Measurements from ENCODE around the gene MVB12B. TPM values are rescaled to one million over a fixed set of nuclear protein-coding genes. Genes with fewer than 3 reads are reported as not detected.

MVB12B gene
- total and polyA plus RNA-seq, 2 donors (not counting 1 experiment from before 2014, with no cell fraction given) = 2.5 to 2.6 TPM

DNA sequence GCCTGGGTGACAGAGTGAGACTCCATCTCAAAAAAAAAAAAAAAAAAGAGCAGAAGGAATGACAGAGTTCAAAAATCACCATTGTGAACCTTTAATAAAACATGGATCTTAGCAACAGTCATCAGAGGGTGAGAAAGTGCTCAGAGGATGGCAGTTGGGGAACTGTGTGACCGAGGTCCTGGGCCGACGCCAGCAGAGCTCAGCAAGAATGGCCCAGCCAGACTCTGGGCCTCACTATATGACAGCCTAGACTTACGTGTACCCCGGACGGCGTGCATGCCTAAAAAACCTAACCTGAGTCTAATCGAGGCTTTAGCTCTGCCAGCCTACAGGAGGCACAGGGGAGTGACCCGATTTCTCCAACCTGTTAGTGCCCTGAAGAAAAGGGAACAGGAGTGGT, 64.3 kb downstream of the MVB12B start:
- Histone ChIP-seq H3K4me3 (replicated peaks in 1 of 4; ENCODE audit: control extremely low read depth in 1 of 4, insufficient read depth in 1 of 4, low read depth in 3 of 4, low read length in 4 of 4) (no peak overlapping the region), H3K9me3 (ENCODE audit: control insufficient read depth, insufficient read depth, low read depth, low read length) (no peaks in the 10 kb centered on the region), H3K4me1 (ENCODE audit: control insufficient read depth, extremely low read depth, insufficient read depth, low read length) (no peaks in the 10 kb centered on the region), H2AFZ (ENCODE audit: low read length) (no peak overlapping the region), H3K27ac (ENCODE audit: insufficient read depth, low read length) (no peak overlapping the region), H3K36me3 (ENCODE audit: control insufficient read depth, insufficient read depth, low read length) (no peaks in the 10 kb centered on the region), H4K20me1 (ENCODE audit: control insufficient read depth, extremely low read depth, insufficient read depth, low read length) (no peaks in the 10 kb centered on the region), H3K27me3 (ENCODE audit: control insufficient read depth, insufficient read depth, low read length) (no peaks in the 10 kb centered on the region), H3K9ac (ENCODE audit: insufficient read depth, low read length) (no peak overlapping the region), H3K4me2 (ENCODE audit: extremely low read depth, insufficient read depth, low read length) (no peak overlapping the region), H3K79me2 (ENCODE audit: control insufficient read depth, insufficient read depth, low read length) (no peaks in the 10 kb centered on the region)
- DNase-seq (ENCODE audit: low read depth in 2 of 2) = no peak
- TF ChIP-seq CTCF (conservative IDR thresholded peaks at IDR 0.05 in 1 of 2, IDR thresholded peaks at IDR 0.05 in 1 of 2; ENCODE audit: low read depth in 1 of 2, low read length in 2 of 2) (no peak), EZH2 (IDR thresholded peaks at IDR 0.05; ENCODE audit: low read length, missing control alignments) (no peak)

GRCh38 chr9:126391713-126392661, 65.4 kb downstream of the MVB12B start:
- H3K79me2 ChIP-seq (ENCODE audit: control insufficient read depth, insufficient read depth, low read length) = no peaks in the 10 kb centered on the region
- TF ChIP-seq CTCF (conservative IDR thresholded peaks at IDR 0.05 in 1 of 2, IDR thresholded peaks at IDR 0.05 in 1 of 2; ENCODE audit: low read depth in 1 of 2, low read length in 2 of 2) (no peak), EZH2 (IDR thresholded peaks at IDR 0.05; ENCODE audit: low read length, missing control alignments) (no peak)
- H3K4me1 ChIP-seq (ENCODE audit: control insufficient read depth, extremely low read depth, insufficient read depth, low read length) = no peaks in the 10 kb centered on the region
- no peaks in the 10 kb centered on the region for H3K36me3 ChIP-seq (ENCODE audit: control insufficient read depth, insufficient read depth, low read length)
- no peak overlapping the region for H3K27ac ChIP-seq (ENCODE audit: insufficient read depth, low read length)
- H4K20me1 ChIP-seq (ENCODE audit: control insufficient read depth, extremely low read depth, insufficient read depth, low read length) = no peaks in the 10 kb centered on the region
- DNase-seq (ENCODE audit: low read depth in 2 of 2) = no peak
- H3K27me3 ChIP-seq (ENCODE audit: control insufficient read depth, insufficient read depth, low read length) = no peaks in the 10 kb centered on the region
- H3K4me2 ChIP-seq (ENCODE audit: extremely low read depth, insufficient read depth, low read length) = no peak overlapping the region
- H3K9ac ChIP-seq (ENCODE audit: insufficient read depth, low read length) = no peak overlapping the region
- H2AFZ ChIP-seq (ENCODE audit: low read length) = no peak overlapping the region
- no peak overlapping the region for H3K4me3 ChIP-seq (replicated peaks in 1 of 4; ENCODE audit: control extremely low read depth in 1 of 4, insufficient read depth in 1 of 4, low read depth in 3 of 4, low read length in 4 of 4)
- no peaks in the 10 kb centered on the region for H3K9me3 ChIP-seq (ENCODE audit: control insufficient read depth, insufficient read depth, low read depth, low read length)

DNA sequence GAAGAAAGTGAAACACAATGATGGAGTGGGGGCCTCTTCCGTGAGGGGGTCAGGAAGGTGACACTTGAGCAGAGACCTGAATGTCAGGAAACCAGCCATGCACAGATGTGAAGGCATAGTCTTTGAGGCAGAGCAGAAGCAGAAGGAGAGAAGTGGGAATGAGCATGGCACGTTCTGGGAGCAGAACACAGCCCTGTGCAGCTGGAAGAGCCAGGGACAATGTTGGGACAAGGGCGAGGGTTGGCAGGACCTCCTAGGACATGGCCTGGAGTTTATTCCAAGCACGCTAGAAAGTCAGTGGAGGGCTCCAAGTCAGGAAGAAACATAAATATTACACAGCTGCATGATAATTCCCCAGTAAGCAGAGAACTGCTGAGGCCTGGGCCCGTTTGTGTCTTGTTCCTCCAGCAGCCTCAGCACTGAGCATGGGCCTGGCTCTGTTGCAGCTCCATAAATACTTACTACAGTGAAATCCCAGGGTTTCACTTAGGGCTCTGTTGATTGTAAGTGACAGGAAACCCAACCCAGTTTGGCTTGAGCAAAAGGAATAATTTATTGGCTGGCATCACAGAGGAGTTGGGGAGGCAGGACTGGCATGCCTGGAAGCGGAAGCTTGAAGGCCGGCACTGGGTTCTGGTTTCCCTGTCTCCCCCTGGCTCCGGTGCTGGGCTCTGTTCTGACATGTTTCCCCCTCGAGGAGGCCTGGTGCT, 66.2 kb downstream of the MVB12B start:
- Histone ChIP-seq H3K79me2 (ENCODE audit: control insufficient read depth, insufficient read depth, low read length) (no peaks in the 10 kb centered on the region), H2AFZ (ENCODE audit: low read length) (no peak overlapping the region), H3K4me3 (replicated peaks in 1 of 4; ENCODE audit: control extremely low read depth in 1 of 4, insufficient read depth in 1 of 4, low read depth in 3 of 4, low read length in 4 of 4) (no peak overlapping the region), H3K27ac (ENCODE audit: insufficient read depth, low read length) (no peak overlapping the region), H3K36me3 (ENCODE audit: control insufficient read depth, insufficient read depth, low read length) (no peaks in the 10 kb centered on the region), H4K20me1 (ENCODE audit: control insufficient read depth, extremely low read depth, insufficient read depth, low read length) (no peaks in the 10 kb centered on the region), H3K4me1 (ENCODE audit: control insufficient read depth, extremely low read depth, insufficient read depth, low read length) (no peaks in the 10 kb centered on the region), H3K27me3 (ENCODE audit: control insufficient read depth, insufficient read depth, low read length) (no peaks in the 10 kb centered on the region), H3K9ac (ENCODE audit: insufficient read depth, low read length) (no peak overlapping the region), H3K4me2 (ENCODE audit: extremely low read depth, insufficient read depth, low read length) (no peak overlapping the region), H3K9me3 (ENCODE audit: control insufficient read depth, insufficient read depth, low read depth, low read length) (no peaks in the 10 kb centered on the region)
- no peak for DNase-seq (ENCODE audit: low read depth in 2 of 2)
- TF ChIP-seq EZH2 (IDR thresholded peaks at IDR 0.05; ENCODE audit: low read length, missing control alignments) = no peak

Data from fibroblast of lung (primary cell).